ENCODE results near the gene PTK6. TPM values are rescaled to one million over a fixed set of nuclear protein-coding genes. Genes with fewer than 3 reads are reported as not detected.
A peak's percentile ranks its signal among the peaks of the same experiment; 100 is the strongest.

Gene PTK6
- total and polyA plus RNA-seq, 2 of the 13 experiments (the other 11 are each of a cell fraction or from before 2014, with no cell fraction given), result 0.08 TPM; not detected in 1

- WGBS (ENCODE audit: low lambda C conversion rate), result 77% methylated on average over 44 of the region's 46 CpGs
- H3K36me3 ChIP-seq (replicated peaks in 1 of 2; ENCODE audit: control insufficient read depth in 1 of 2, insufficient read depth in 2 of 2, low read length in 2 of 2), result no peaks in the 10 kb centered on the region
- peaks cover 12% of the 10 kb centered on the region for H3K4me1 ChIP-seq (ENCODE audit: insufficient read depth, low read length)
- POLR2A ChIA-PET, result interaction anchor here (0.9 to 1.0 kb wide), 2 partner anchors 12 to 138 kb away, joined by 3 read pairs; partner anchors contain the start of genes ARFRP1 and ZGPAT
- peaks cover 2% of the 10 kb centered on the region; the same call in 1 of the 2 replicates for H4K20me1 ChIP-seq (ENCODE audit: insufficient read depth, low read length)
- FAIRE-seq (no peak), DNase-seq (ENCODE audit: low spot score) (no peak), ATAC-seq (no peak)
- no peaks in the 10 kb centered on the region for H3K27me3 ChIP-seq (ENCODE audit: control insufficient read depth in 1 of 2, insufficient read depth in 2 of 2, low read length in 2 of 2)
- H3K9ac ChIP-seq (ENCODE audit: insufficient read depth, low read depth, low read length), result no peak overlapping the region
- TF ChIP-seq ZNF274 (CRISPR knock-in tag; IDR thresholded peaks at IDR 0.05), result peak; percentile 35; the same call in 1 of the 2 replicates
- TF ChIP-seq ZNF883 (CRISPR knock-in tag; IDR thresholded peaks at IDR 0.05; ENCODE audit: not compliant biosample characterization), result peak; percentile 36
- no peak for TF ChIP-seq NPAS2 (CRISPR knock-in tag; IDR thresholded peaks at IDR 0.05; ENCODE audit: borderline replicate concordance)
- TF ChIP-seq ZNF687 (CRISPR knock-in tag; IDR thresholded peaks at IDR 0.05), result 0 out of 2 replicates have a peak, but pooled peaks have one; percentile 20
- TF ChIP-seq ZMYM2 (CRISPR knock-in tag; IDR thresholded peaks at IDR 0.05), result no peak
- no peak for TF ChIP-seq ZNF264 (CRISPR knock-in tag; IDR thresholded peaks at IDR 0.05)
- TF ChIP-seq KDM4B (CRISPR knock-in tag; IDR thresholded peaks at IDR 0.05), result no peak
- TF ChIP-seq ZBTB38 (CRISPR knock-in tag; IDR thresholded peaks at IDR 0.05), result peak; percentile 46; the same call in 1 of the 2 replicates
- TF ChIP-seq CAMTA2 (CRISPR knock-in tag; IDR thresholded peaks at IDR 0.05; ENCODE audit: borderline replicate concordance), result 0 out of 2 replicates have a peak, but pooled peaks have one; percentile 33
- TF ChIP-seq ZNF609 (CRISPR knock-in tag; IDR thresholded peaks at IDR 0.05; ENCODE audit: borderline replicate concordance), result no peak
- TF ChIP-seq LBX2 (CRISPR knock-in tag; IDR thresholded peaks at IDR 0.05; ENCODE audit: borderline replicate concordance), result no peak
- no peak overlapping the region for H2AFZ ChIP-seq (ENCODE audit: low read length)
- no TSS peak for BruUV-seq (replicated peaks)
- no peak overlapping the region for H3K4me2 ChIP-seq (ENCODE audit: low read depth, low read length)
- no peaks in the 10 kb centered on the region for H3K79me2 ChIP-seq (ENCODE audit: insufficient read depth, low read length)
- H3K27ac ChIP-seq (ENCODE audit: extremely low read length, insufficient read depth, low read length), result no peak overlapping the region
- intact Hi-C loops (cut with micrococcal nuclease; ENCODE audit: unreplicated experiment) (no loop called here), in situ Hi-C loops (cut with HindIII; ENCODE audit: extremely low pct_ligation_motif_present, low pct_unique_long_range_greater_than_20kb) (no loop called here)
- CTCF ChIA-PET (ENCODE audit: low intra/inter-chr PET ratio, low total read pairs), result no interaction called here
- H3K4me3 ChIP-seq (replicated peaks in 1 of 3; ENCODE audit: insufficient read depth in 1 of 3, low read depth in 2 of 3, low read length in 3 of 3), result no peak overlapping the region
- H3K9me3 ChIP-seq (ENCODE audit: low read length), result no peaks in the 10 kb centered on the region
Measured at GRCh38 chr20:63568986-63569949, 32.1 kb upstream of the PTK6 start.

Data from HepG2 (cell line).